Smooth muscle cell (in vitro differentiated cells): Measurements from ENCODE around the gene DCDC2B. TPM values are rescaled to one million over a fixed set of nuclear protein-coding genes. Genes with fewer than 3 reads are reported as not detected.

Source experiments
- DNase-seq: peaks from one replicate; lab custom pipeline; 2025; ENCODE audit not compliant: unreplicated experiment; lab: John Stamatoyannopoulos, UW
- H2AFZ ChIP-seq: fragments of 200-600 bp; sonication (generic); 2 replicates; pipeline ENCODE4 v1.6.0; 2016; ENCODE audit warnings: antibody characterized with exemption, low read depth, mild to moderate bottlenecking
- H3F3A ChIP-seq: fragments of 200-600 bp; sonication (generic); 2 replicates; pipeline ENCODE4 v1.6.0; 2017; ENCODE audit warnings: antibody characterized with exemption, low read depth
- H3K27ac ChIP-seq: fragments of 200-600 bp; sonication (generic); 2 replicates; pipeline ENCODE4 v1.5.1; 2016; ENCODE audit warnings: low read depth, mild to moderate bottlenecking
- H3K27me3 ChIP-seq: fragments of 200-600 bp; sonication (generic); 2 replicates; pipeline ENCODE4 v1.6.1; 2016; ENCODE audit warnings: low read depth, mild to moderate bottlenecking
- H3K36me3 ChIP-seq: fragments of 200-600 bp; sonication (generic); 2 replicates; pipeline ENCODE4 v1.5.1; 2016; ENCODE audit warnings: low read depth
- H3K4me1 ChIP-seq: fragments of 200-600 bp; sonication (generic); 2 replicates; pipeline ENCODE4 v1.5.1; 2016; ENCODE audit warnings: low read depth
- H3K4me2 ChIP-seq: fragments of 200-600 bp; sonication (generic); 2 replicates; pipeline ENCODE4 v1.6.0; 2016; ENCODE audit warnings: mild to moderate bottlenecking
- H3K4me3 ChIP-seq: fragments of 200-600 bp; sonication (generic); 2 replicates; pipeline ENCODE4 v1.5.1; 2016; ENCODE audit warnings: mild to moderate bottlenecking
- H3K79me2 ChIP-seq: fragments of 200-600 bp; sonication (generic); 2 replicates; pipeline ENCODE4 v1.6.0; 2016; ENCODE audit warnings: low read depth, mild to moderate bottlenecking
- H3K9ac ChIP-seq: fragments of 200-600 bp; sonication (generic); 2 replicates; pipeline ENCODE4 v1.6.0; 2016; ENCODE audit warnings: low read depth
- H3K9me3 ChIP-seq: fragments of 200-600 bp; sonication (generic); replicated peaks from 2 replicates; pipeline ENCODE4 v1.5.1; 2016; ENCODE audit warnings: low read depth
- H4K20me1 ChIP-seq: fragments of 200-600 bp; sonication (generic); 2 replicates; pipeline ENCODE4 v1.6.0; 2016; ENCODE audit warnings: low read depth
- CTCF ChIP-seq: fragments of 200-600 bp; sonication (generic); IDR thresholded peaks from 2 replicates; pipeline ENCODE4 v1.5.1; 2017; ENCODE audit warnings: borderline replicate concordance, mild to moderate bottlenecking, antibody characterized with exemption; ENCODE audit not compliant: insufficient read depth, poor library complexity, severe bottlenecking
- WGBS: methylation state at CpG from one replicate; pipeline ENCODE4 v1.1.7; 2016; ENCODE audit warnings: low lambda C conversion rate; 5-methylcytosine and 5-hydroxymethylcytosine counted together
- polyA plus RNA-seq: library from polyadenylated mRNA; unstranded; fragments of >200 nt; fragmentation: Nextera tagmentation; extraction: Ambion mirVana; gene quantifications from 2 replicates; pipeline ENCODE4 v1.2.1, GENCODE V29; 2016
- total RNA-seq: library from RNA; depleted of rRNA; stranded (reverse); fragments of >200 nt; gene quantifications from 2 replicates; pipeline ENCODE4 v1.2.3, GENCODE V29; 2014

Gene DCDC2B
- total and polyA plus RNA-seq, 2 experiments from 2014 or later = not detected

GRCh38 chr1:32194984-32195383 lies 13.9 kb upstream of the DCDC2B start:
- Histone ChIP-seq H3K27ac (no peak overlapping the region), H3K4me3 (no peak overlapping the region), H3K9ac (no peak overlapping the region), H4K20me1 (peaks cover 27% of the 10 kb centered on the region), H2AFZ (no peak overlapping the region), H3F3A (peaks cover 33% of the 10 kb centered on the region), H3K4me1 (peaks cover 11% of the 10 kb centered on the region), H3K4me2 (no peak overlapping the region), H3K27me3 (no peaks in the 10 kb centered on the region), H3K9me3 (no peaks in the 10 kb centered on the region), H3K36me3 (peaks cover 9% of the 10 kb centered on the region), H3K79me2 (no peaks in the 10 kb centered on the region)
- WGBS = 95% methylated on average over 6 of the region's 6 CpGs
- TF ChIP-seq CTCF = no peak
- DNase-seq = no peak

GRCh38 chr1:32195531-32195930 lies 13.4 kb upstream of the DCDC2B start:
- WGBS = 97% methylated on average over 3 of the region's 3 CpGs

GRCh38 chr1:32195972-32196823 lies 12.7 kb upstream of the DCDC2B start:
- Histone ChIP-seq H3F3A (peaks cover 37% of the 10 kb centered on the region), H3K4me1 (peaks cover 13% of the 10 kb centered on the region), H3K27ac (peak overlapping the region; percentile 19), H2AFZ (no peak overlapping the region), H3K4me3 (no peak overlapping the region), H3K4me2 (no peak overlapping the region), H3K36me3 (peaks cover 9% of the 10 kb centered on the region), H3K27me3 (no peaks in the 10 kb centered on the region), H3K9ac (no peak overlapping the region), H4K20me1 (peaks cover 25% of the 10 kb centered on the region), H3K9me3 (no peaks in the 10 kb centered on the region), H3K79me2 (no peaks in the 10 kb centered on the region)
- TF ChIP-seq CTCF = no peak
- DNase-seq = no peak

More at GRCh38 chr1:32195531-32195930, 13.4 kb upstream of the DCDC2B start:
- H3K79me2 ChIP-seq = no peaks in the 10 kb centered on the region
- H3K4me2 ChIP-seq = no peak overlapping the region
- H4K20me1 ChIP-seq = peaks cover 27% of the 10 kb centered on the region
- H3K9me3 ChIP-seq = no peaks in the 10 kb centered on the region
- no peaks in the 10 kb centered on the region for H3K27me3 ChIP-seq
- peaks cover 13% of the 10 kb centered on the region for H3K4me1 ChIP-seq
- no peak overlapping the region for H2AFZ ChIP-seq
- H3K36me3 ChIP-seq = peaks cover 9% of the 10 kb centered on the region
- peaks cover 37% of the 10 kb centered on the region for H3F3A ChIP-seq
- no peak overlapping the region for H3K9ac ChIP-seq
- H3K4me3 ChIP-seq = no peak overlapping the region
- no peak overlapping the region for H3K27ac ChIP-seq
- no peak for TF ChIP-seq CTCF
- no peak for DNase-seq

GRCh38 chr1:32197074-32197473 lies 11.8 kb upstream of the DCDC2B start:
- Histone ChIP-seq H3K4me3 (no peak overlapping the region), H3K4me2 (no peak overlapping the region), H3K79me2 (no peaks in the 10 kb centered on the region), H3K9me3 (no peaks in the 10 kb centered on the region), H3K9ac (no peak overlapping the region), H3K36me3 (peaks cover 9% of the 10 kb centered on the region), H4K20me1 (peaks cover 16% of the 10 kb centered on the region), H2AFZ (no peak overlapping the region), H3K27me3 (no peaks in the 10 kb centered on the region), H3F3A (peaks cover 40% of the 10 kb centered on the region), H3K4me1 (peaks cover 18% of the 10 kb centered on the region), H3K27ac (peak overlapping the region; percentile 19)
- no peak for DNase-seq
- WGBS = 100% methylated on average over 1 of the region's 1 CpG
- no peak for TF ChIP-seq CTCF
